Endothelial cell of umbilical vein (primary cell): ENCODE measurements around the gene SPDYE17.
"Not testable (repeated sequence)": the region's sequence is repeated elsewhere in the genome, so short reads cannot be mapped to it uniquely, and the experiment has no call there.

Experiments
- POLR2A ChIP-seq: IDR thresholded peaks from 2 replicates; pipeline ENCODE4 v1.6.1; 2012; ENCODE audit warnings: low read depth, mild to moderate bottlenecking, control low read depth, low read length
- TF ChIP-seq, protein P1 (sequence below), 2 donors: IDR thresholded peaks; 1 replicate in 1 of 2; 2 replicates in 1 of 2; pipeline ENCODE4 v1.5.1; 2011; ENCODE audit warnings: low read length in 2 of 2, mild to moderate bottlenecking in 2 of 2, moderate library complexity in 2 of 2, control low read depth in 1 of 2, inconsistent platforms in 1 of 2, low read depth in 1 of 2; ENCODE audit not compliant: insufficient read depth in 1 of 2; ENCODE audit errors: extremely low read depth in 1 of 2
- TF ChIP-seq, protein P2 (sequence below): IDR thresholded peaks from 2 replicates; pipeline ENCODE4 v1.6.1; 2011; ENCODE audit not compliant: insufficient read depth, insufficient read length

DNA sequence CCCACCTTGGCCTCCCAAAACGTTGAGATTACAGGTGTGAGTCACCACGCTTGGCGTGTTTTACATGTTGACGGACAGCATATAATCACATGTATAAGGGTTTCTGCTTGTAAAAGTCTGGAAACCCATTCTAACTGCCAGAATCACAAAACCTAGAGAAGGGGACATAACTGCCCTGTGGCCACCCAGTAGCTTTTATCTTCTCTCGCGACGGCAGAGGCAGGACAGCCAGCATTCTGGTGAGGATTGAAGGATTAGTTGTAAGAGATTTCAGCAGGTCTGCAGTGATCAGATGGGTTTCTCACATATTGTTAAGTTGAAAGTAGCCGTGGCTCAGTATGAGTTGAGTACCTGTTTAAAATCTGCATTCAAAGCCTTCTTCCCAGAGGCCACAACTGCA lies 59.8 kb downstream of the SPDYE17 start:
- TF ChIP-seq, protein P1, sequence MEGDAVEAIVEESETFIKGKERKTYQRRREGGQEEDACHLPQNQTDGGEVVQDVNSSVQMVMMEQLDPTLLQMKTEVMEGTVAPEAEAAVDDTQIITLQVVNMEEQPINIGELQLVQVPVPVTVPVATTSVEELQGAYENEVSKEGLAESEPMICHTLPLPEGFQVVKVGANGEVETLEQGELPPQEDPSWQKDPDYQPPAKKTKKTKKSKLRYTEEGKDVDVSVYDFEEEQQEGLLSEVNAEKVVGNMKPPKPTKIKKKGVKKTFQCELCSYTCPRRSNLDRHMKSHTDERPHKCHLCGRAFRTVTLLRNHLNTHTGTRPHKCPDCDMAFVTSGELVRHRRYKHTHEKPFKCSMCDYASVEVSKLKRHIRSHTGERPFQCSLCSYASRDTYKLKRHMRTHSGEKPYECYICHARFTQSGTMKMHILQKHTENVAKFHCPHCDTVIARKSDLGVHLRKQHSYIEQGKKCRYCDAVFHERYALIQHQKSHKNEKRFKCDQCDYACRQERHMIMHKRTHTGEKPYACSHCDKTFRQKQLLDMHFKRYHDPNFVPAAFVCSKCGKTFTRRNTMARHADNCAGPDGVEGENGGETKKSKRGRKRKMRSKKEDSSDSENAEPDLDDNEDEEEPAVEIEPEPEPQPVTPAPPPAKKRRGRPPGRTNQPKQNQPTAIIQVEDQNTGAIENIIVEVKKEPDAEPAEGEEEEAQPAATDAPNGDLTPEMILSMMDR (IDR thresholded peaks at IDR 0.05; ENCODE audit: extremely low read depth in 1 of 2, insufficient read depth in 1 of 2, low read depth in 1 of 2, low read length in 2 of 2) = not testable (repeated sequence)
- not testable (repeated sequence) for TF ChIP-seq POLR2A
- TF ChIP-seq, protein P2, sequence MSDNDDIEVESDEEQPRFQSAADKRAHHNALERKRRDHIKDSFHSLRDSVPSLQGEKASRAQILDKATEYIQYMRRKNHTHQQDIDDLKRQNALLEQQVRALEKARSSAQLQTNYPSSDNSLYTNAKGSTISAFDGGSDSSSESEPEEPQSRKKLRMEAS = not testable (repeated sequence)
